ENCODE data around the gene CLIP4. TPM values are rescaled to one million over a fixed set of nuclear protein-coding genes. Genes with fewer than 3 reads are reported as not detected.

The CLIP4 gene
- total RNA-seq, 1 experiment from 2014 or later, result 25.1 TPM

DNA sequence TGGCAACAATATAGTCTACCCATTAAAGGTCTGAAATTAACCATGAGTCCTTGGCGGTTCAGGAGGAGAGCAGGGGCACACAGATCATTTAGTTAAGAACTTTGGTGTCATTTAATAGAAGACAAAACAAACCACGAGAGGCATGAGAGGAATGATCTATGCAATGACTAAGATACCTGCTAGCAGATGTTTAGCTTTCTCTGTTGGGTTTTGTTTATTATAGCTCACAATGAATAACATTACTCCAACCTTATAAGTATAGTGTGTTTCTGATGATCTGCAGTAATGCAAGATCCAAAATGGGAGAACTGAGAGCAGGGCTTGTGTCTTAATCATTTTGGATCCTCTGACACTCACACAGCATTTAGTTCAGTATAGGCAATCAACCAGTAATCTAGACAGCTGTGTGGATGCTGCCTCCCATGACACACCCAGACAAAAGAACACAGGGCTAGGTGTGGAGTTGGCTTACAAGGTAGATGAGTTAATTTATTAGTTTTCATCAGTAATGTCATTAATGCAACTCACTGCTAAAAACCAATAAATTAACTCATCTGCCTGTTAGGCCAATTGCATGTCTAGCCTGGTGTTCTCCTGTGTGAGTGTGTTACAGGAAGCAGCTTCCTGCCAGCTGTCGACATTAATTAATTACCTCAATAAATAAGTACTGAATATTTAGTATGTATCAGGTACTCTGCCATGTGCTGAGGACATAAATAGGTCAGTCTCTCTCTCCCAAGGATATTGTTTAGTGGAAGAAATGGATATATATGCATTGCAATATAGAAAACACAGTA lies 92.3 kb downstream of the CLIP4 start:
- Histone ChIP-seq H3K9me2 (replicated peaks; ENCODE audit: low read length) (no peaks in the 10 kb centered on the region), H3K4me3 (ENCODE audit: low read length) (no peak overlapping the region), H3K79me2 (ENCODE audit: low read length) (no peaks in the 10 kb centered on the region), H3F3A (ENCODE audit: low read length, unreplicated experiment) (no peaks in the 10 kb centered on the region), H3K4me1 (ENCODE audit: insufficient read depth, low read length) (peaks cover 8% of the 10 kb centered on the region), H3K36me3 (ENCODE audit: low read depth, low read length) (no peaks in the 10 kb centered on the region), H3K27ac (ENCODE audit: low read length) (no peak overlapping the region), H3K27me3 (ENCODE audit: low read length) (no peaks in the 10 kb centered on the region), H2AFZ (ENCODE audit: low read length) (no peak overlapping the region), H3K9me3 (ENCODE audit: low read length) (no peaks in the 10 kb centered on the region), H3K9ac (ENCODE audit: low read length) (no peak overlapping the region), H4K20me1 (ENCODE audit: low read length) (no peaks in the 10 kb centered on the region), H3K4me2 (ENCODE audit: low read length) (no peak overlapping the region)
- BruUV-seq (replicated peaks), result no TSS peak
- ChIA-PET POLR2A (ENCODE audit: unreplicated experiment) (no interaction called here), CTCF (no interaction called here)
- intact Hi-C loops (cut with micrococcal nuclease), result no loop called here
- ATAC-seq (peak; percentile 13; the same call in 1 of the 2 replicates), DNase-seq (no peak)
- TF ChIP-seq, protein P1, sequence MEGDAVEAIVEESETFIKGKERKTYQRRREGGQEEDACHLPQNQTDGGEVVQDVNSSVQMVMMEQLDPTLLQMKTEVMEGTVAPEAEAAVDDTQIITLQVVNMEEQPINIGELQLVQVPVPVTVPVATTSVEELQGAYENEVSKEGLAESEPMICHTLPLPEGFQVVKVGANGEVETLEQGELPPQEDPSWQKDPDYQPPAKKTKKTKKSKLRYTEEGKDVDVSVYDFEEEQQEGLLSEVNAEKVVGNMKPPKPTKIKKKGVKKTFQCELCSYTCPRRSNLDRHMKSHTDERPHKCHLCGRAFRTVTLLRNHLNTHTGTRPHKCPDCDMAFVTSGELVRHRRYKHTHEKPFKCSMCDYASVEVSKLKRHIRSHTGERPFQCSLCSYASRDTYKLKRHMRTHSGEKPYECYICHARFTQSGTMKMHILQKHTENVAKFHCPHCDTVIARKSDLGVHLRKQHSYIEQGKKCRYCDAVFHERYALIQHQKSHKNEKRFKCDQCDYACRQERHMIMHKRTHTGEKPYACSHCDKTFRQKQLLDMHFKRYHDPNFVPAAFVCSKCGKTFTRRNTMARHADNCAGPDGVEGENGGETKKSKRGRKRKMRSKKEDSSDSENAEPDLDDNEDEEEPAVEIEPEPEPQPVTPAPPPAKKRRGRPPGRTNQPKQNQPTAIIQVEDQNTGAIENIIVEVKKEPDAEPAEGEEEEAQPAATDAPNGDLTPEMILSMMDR (conservative IDR thresholded peaks at IDR 0.05; ENCODE audit: low read depth, low read length), result no peak
- no peak for TF ChIP-seq EZH2 (IDR thresholded peaks at IDR 0.05; ENCODE audit: low read length, unreplicated experiment)
- TF ChIP-seq EZH2phosphoT487 (IDR thresholded peaks at IDR 0.05; ENCODE audit: borderline replicate concordance, low read length), result no peak

- H3F3A ChIP-seq (ENCODE audit: low read length, unreplicated experiment), result no peaks in the 10 kb centered on the region
- ChIA-PET CTCF (no interaction called here), POLR2A (ENCODE audit: unreplicated experiment) (no interaction called here)
- H3K36me3 ChIP-seq (ENCODE audit: low read depth, low read length), result no peaks in the 10 kb centered on the region
- H2AFZ ChIP-seq (ENCODE audit: low read length), result no peak overlapping the region
- no peak overlapping the region for H3K4me3 ChIP-seq (ENCODE audit: low read length)
- intact Hi-C loops (cut with micrococcal nuclease), result no loop called here
- ATAC-seq, result no peak
- no TSS peak for BruUV-seq (replicated peaks)
- H3K27ac ChIP-seq (ENCODE audit: low read length), result no peak overlapping the region
- H3K4me1 ChIP-seq (ENCODE audit: insufficient read depth, low read length), result peaks cover 20% of the 10 kb centered on the region
- no peak overlapping the region for H3K4me2 ChIP-seq (ENCODE audit: low read length)
- no peak for TF ChIP-seq EZH2 (IDR thresholded peaks at IDR 0.05; ENCODE audit: low read length, unreplicated experiment)
- H3K9ac ChIP-seq (ENCODE audit: low read length), result no peak overlapping the region
- H3K9me3 ChIP-seq (ENCODE audit: low read length), result no peaks in the 10 kb centered on the region
- H3K79me2 ChIP-seq (ENCODE audit: low read length), result no peaks in the 10 kb centered on the region
- DNase-seq, result peak; percentile 45
- no peaks in the 10 kb centered on the region for H4K20me1 ChIP-seq (ENCODE audit: low read length)
- H3K9me2 ChIP-seq (replicated peaks; ENCODE audit: low read length), result no peaks in the 10 kb centered on the region
- no peaks in the 10 kb centered on the region for H3K27me3 ChIP-seq (ENCODE audit: low read length)
These were observed 94.3 kb downstream of the CLIP4 start for GRCh38 chr2:29209551-29209950.

- no TSS peak for BruUV-seq (replicated peaks)
- Histone ChIP-seq H4K20me1 (ENCODE audit: low read length) (no peaks in the 10 kb centered on the region), H3K4me2 (ENCODE audit: low read length) (no peak overlapping the region), H3K79me2 (ENCODE audit: low read length) (no peaks in the 10 kb centered on the region), H3K9ac (ENCODE audit: low read length) (no peak overlapping the region), H2AFZ (ENCODE audit: low read length) (no peak overlapping the region), H3K4me1 (ENCODE audit: insufficient read depth, low read length) (peaks cover 20% of the 10 kb centered on the region), H3K36me3 (ENCODE audit: low read depth, low read length) (no peaks in the 10 kb centered on the region), H3K27ac (ENCODE audit: low read length) (no peak overlapping the region), H3K9me2 (replicated peaks; ENCODE audit: low read length) (no peaks in the 10 kb centered on the region), H3F3A (ENCODE audit: low read length, unreplicated experiment) (no peaks in the 10 kb centered on the region), H3K27me3 (ENCODE audit: low read length) (no peaks in the 10 kb centered on the region), H3K9me3 (ENCODE audit: low read length) (no peaks in the 10 kb centered on the region), H3K4me3 (ENCODE audit: low read length) (no peak overlapping the region)
- ChIA-PET POLR2A (ENCODE audit: unreplicated experiment) (no interaction called here), CTCF (interaction anchor here (0.5 to 0.6 kb wide), 2 partner anchors 651 to 1078 kb away, joined by 3 to 5 read pairs; no protein-coding TSS in a partner anchor)
- intact Hi-C loops (cut with micrococcal nuclease), result no loop called here
- no peak for ATAC-seq
- no peak for TF ChIP-seq EZH2 (IDR thresholded peaks at IDR 0.05; ENCODE audit: low read length, unreplicated experiment)
- TF ChIP-seq, protein P1 (conservative IDR thresholded peaks at IDR 0.05; ENCODE audit: low read depth, low read length), result no peak; the same call in 1 of the 2 replicates
- TF ChIP-seq EZH2phosphoT487 (IDR thresholded peaks at IDR 0.05; ENCODE audit: borderline replicate concordance, low read length), result no peak
- DNase-seq, result no peak
These were observed 96.8 kb downstream of the CLIP4 start for GRCh38 chr2:29212009-29212408.
